Activated B cell treated with CpG ODN at 0.5 μM for 24 hours (primary cell): ENCODE results near the gene PCDH12. TPM values are rescaled to one million over a fixed set of nuclear protein-coding genes. Genes with fewer than 3 reads are reported as not detected.

Experiments
- ATAC-seq: fragments of 200-7000 bp; cut with Tn5 transposase; one replicate; pipeline ENCODE4 v1.10.0; 2021; ENCODE audit warnings: low read depth, mild to moderate bottlenecking, moderate library complexity
- CTCF ChIA-PET: fragments of 350-600 bp; sonication (Branson Sonifier 250); formaldehyde crosslinking; loops from one replicate; lab custom pipeline; 2021; ENCODE audit warnings: antibody characterized with exemption; lab: Charles Lee
- POLR2A ChIA-PET: fragments of 350-600 bp; sonication (Branson Sonifier 250); formaldehyde crosslinking; loops from one replicate; lab custom pipeline; 2021; ENCODE audit warnings: antibody characterized with exemption; lab: Charles Lee
- DNase-seq: peaks from one replicate; pipeline ENCODE4 v3.0.0; 2022
- H3K27ac Mint-ChIP-seq: one replicate; pipeline ENCODE4 v1.8.0; 2020; ENCODE audit warnings: mixed read lengths
- H3K27me3 Mint-ChIP-seq: one replicate; pipeline ENCODE4 v1.8.0; 2021; ENCODE audit warnings: mixed read lengths
- H3K36me3 Mint-ChIP-seq: one replicate; pipeline ENCODE4 v1.8.0; 2021; ENCODE audit warnings: low read depth, mixed read lengths
- H3K4me1 Mint-ChIP-seq: one replicate; pipeline ENCODE4 v1.8.0; 2021; ENCODE audit warnings: mixed read lengths
- H3K4me3 Mint-ChIP-seq: one replicate; pipeline ENCODE4 v1.8.0; 2020; ENCODE audit warnings: mild to moderate bottlenecking, mixed read lengths
- H3K9me3 Mint-ChIP-seq: one replicate; pipeline ENCODE4 v1.8.0; 2020; ENCODE audit warnings: mixed read lengths
- intact Hi-C: fragments of 100-400 bp; cut with micrococcal nuclease; formaldehyde crosslinking; loops from one replicate; pipeline ENCODE4 v1.15.1; 2024
- total RNA-seq: library from RNA; stranded (reverse); gene quantifications from 2 replicates; pipeline ENCODE4 v1.2.3, GENCODE V29; 2022
- TF ChIP-seq, protein P1 (sequence below): fragments of 200-600 bp; IDR thresholded peaks from one replicate; pipeline ENCODE4 v1.8.0; 2022; ENCODE audit warnings: antibody characterized with exemption, mild to moderate bottlenecking

PCDH12 gene
- total RNA-seq, 1 donor from 2014 or later: not detected

DNA sequence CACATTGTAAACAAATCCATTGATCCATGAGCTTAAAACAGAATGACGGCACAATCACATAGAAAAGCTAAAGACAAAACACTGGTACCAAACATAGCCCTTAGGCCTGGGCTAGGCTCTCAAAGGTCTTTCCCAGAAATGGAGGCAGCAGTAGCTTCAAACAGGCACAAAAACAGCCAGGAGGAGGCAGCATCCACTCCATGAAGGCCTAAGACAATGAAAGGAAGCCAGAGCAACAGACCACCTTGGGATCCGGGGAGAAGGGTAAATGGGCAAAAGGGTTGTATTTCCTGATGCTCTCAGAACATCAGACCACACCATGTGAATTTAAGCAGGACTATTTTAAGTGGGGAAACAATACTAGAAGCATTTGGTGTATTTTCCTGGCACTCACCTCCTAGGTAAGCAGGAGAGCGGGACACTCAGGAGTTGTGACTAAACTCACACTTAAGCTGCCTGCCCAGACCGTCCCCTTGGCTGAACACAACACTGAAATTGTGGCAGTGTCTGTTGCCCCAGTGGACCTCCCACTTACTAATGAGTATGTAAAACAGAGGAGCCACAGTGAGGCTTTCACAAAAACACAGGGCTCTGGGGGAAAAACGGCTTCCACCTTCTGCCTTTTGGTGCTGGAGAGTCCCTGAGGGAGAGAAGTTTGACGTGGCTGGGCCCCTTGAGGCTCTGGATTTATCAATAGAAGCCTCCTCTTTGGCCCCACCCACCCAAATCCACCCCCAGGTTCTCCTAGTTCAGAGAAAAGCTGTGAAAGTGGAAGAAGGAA, 42.9 kb upstream of the PCDH12 start:
- Mint-ChIP-seq H3K27me3 (no peaks in the 10 kb centered on the region), H3K36me3 (peaks cover 52% of the 10 kb centered on the region), H3K4me3 (no peak overlapping the region), H3K4me1 (no peaks in the 10 kb centered on the region), H3K27ac (no peak overlapping the region), H3K9me3 (no peaks in the 10 kb centered on the region)
- ChIA-PET CTCF (interaction anchor here (0.6 to 1.7 kb wide), 2 partner anchors 142 to 275 kb away, joined by 4 to 7 read pairs; no protein-coding TSS in a partner anchor), POLR2A (interaction anchor here (0.6 kb wide), 1 partner anchor 281 kb away, joined by 6 read pairs; no protein-coding TSS in a partner anchor)
- ATAC-seq (no peak), DNase-seq (no peak)
- intact Hi-C loops: no loop called here
- TF ChIP-seq, protein P1, sequence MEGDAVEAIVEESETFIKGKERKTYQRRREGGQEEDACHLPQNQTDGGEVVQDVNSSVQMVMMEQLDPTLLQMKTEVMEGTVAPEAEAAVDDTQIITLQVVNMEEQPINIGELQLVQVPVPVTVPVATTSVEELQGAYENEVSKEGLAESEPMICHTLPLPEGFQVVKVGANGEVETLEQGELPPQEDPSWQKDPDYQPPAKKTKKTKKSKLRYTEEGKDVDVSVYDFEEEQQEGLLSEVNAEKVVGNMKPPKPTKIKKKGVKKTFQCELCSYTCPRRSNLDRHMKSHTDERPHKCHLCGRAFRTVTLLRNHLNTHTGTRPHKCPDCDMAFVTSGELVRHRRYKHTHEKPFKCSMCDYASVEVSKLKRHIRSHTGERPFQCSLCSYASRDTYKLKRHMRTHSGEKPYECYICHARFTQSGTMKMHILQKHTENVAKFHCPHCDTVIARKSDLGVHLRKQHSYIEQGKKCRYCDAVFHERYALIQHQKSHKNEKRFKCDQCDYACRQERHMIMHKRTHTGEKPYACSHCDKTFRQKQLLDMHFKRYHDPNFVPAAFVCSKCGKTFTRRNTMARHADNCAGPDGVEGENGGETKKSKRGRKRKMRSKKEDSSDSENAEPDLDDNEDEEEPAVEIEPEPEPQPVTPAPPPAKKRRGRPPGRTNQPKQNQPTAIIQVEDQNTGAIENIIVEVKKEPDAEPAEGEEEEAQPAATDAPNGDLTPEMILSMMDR: no peak

DNA sequence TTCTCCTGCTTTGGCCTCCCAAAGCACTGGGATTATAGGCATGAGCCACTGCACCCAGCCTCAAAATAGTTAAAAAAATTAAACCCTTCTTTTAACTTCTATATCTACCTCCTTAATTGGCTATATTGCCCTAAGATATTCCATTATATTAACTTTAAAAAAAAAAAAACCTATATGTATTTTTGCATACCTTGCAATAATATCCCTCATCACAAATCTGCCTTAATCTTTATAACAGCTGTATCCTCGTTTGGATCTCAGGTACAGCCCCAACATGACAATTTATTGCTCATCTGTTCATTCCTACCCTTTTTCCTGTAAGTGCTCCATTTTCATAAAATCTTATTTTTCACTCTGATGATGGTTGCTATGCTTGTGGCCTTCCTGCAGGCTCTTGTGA, 42.2 kb upstream of the PCDH12 start:
- DNase-seq (no peak), ATAC-seq (no peak)
- no peak overlapping the region for H3K27ac Mint-ChIP-seq
- CTCF ChIA-PET: interaction anchor here (0.6 to 1.7 kb wide), 2 partner anchors 143 to 274 kb away, joined by 4 to 7 read pairs; no protein-coding TSS in a partner anchor
- no peaks in the 10 kb centered on the region for H3K27me3 Mint-ChIP-seq
- POLR2A ChIA-PET: interaction anchor here (0.6 kb wide), 1 partner anchor 281 kb away, joined by 6 read pairs; no protein-coding TSS in a partner anchor
- TF ChIP-seq, protein P1: no peak
- intact Hi-C loops: no loop called here
- H3K36me3 Mint-ChIP-seq: peaks cover 49% of the 10 kb centered on the region
- H3K4me3 Mint-ChIP-seq: no peak overlapping the region
- H3K4me1 Mint-ChIP-seq: no peaks in the 10 kb centered on the region
- H3K9me3 Mint-ChIP-seq: no peaks in the 10 kb centered on the region

DNA sequence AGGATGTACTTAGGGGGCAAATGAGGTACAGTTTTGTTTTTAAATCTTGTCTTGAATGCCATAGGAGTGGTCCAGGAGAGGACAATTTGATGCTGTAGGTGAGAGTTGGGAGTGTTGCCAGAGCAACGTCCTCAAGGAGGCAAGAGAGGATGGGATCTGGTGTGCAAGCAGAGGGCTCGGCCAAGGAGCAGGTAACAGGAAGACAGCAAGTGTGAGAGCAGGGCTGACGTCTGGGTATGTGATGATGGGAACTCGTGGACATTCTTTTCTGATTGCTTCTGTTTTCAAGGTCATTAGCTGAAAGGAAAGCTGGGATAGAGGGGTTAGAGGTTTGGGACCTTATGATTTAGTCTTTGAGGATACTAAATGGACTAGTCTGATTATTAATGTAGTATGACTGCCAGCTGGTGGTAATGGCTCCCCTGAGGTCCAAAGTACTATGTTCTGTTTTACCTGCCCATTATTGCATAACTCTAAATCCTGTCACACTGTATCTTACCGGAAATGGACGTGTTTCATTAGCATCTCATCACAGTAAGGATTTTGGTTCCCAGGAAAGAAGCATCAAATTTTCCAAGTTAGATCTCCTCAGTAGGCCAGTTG, 39.5 kb upstream of the PCDH12 start:
- no peaks in the 10 kb centered on the region for H3K4me1 Mint-ChIP-seq
- peaks cover 53% of the 10 kb centered on the region for H3K36me3 Mint-ChIP-seq
- ATAC-seq (no peak), DNase-seq (no peak)
- H3K27me3 Mint-ChIP-seq: no peaks in the 10 kb centered on the region
- POLR2A ChIA-PET: interaction anchor here (1.0 kb wide), 1 partner anchor 12 kb away, joined by 3 read pairs; no protein-coding TSS in a partner anchor
- H3K27ac Mint-ChIP-seq: no peak overlapping the region
- H3K9me3 Mint-ChIP-seq: no peaks in the 10 kb centered on the region
- TF ChIP-seq, protein P1: no peak
- intact Hi-C loops: no loop called here
- CTCF ChIA-PET: interaction anchor here (2.5 to 2.9 kb wide), 2 partner anchors 18 to 146 kb away, joined by 7 to 10 read pairs; no protein-coding TSS in a partner anchor
- no peak overlapping the region for H3K4me3 Mint-ChIP-seq

DNA sequence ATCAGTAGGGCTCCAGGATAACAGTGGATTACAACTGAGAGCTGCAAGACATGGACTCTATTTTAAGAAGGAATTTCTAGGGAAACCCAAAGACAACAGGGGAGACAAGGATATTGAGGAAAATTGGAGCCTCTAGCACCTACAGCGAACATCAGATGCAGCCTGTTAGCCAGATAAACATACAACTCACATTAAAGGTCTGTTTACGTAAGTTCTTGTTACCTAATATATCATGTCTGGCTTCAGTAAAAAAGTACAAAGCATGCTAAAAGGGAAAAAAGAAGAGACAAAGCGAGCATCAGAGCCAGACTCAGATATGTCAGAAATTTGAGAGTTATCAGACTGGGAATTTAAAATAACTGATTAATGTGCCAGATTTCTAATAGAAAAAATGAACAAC, 37.7 kb upstream of the PCDH12 start:
- ChIA-PET CTCF (interaction anchor here (1.3 to 2.9 kb wide), 2 partner anchors 147 to 156 kb away, joined by 4 to 10 read pairs; no protein-coding TSS in a partner anchor), POLR2A (no interaction called here)
- H3K36me3 Mint-ChIP-seq: peaks cover 48% of the 10 kb centered on the region
- DNase-seq (no peak), ATAC-seq (no peak)
- no peak overlapping the region for H3K4me3 Mint-ChIP-seq
- no peak overlapping the region for H3K27ac Mint-ChIP-seq
- no peaks in the 10 kb centered on the region for H3K4me1 Mint-ChIP-seq
- TF ChIP-seq, protein P1: no peak
- H3K9me3 Mint-ChIP-seq: no peaks in the 10 kb centered on the region
- H3K27me3 Mint-ChIP-seq: no peaks in the 10 kb centered on the region
- intact Hi-C loops: no loop called here
